ENCODE data around the gene MRPS6. TPM values are rescaled to one million over a fixed set of nuclear protein-coding genes. Genes with fewer than 3 reads are reported as not detected.

The MRPS6 gene
- total and polyA plus RNA-seq, 10 of the 15 experiments (the other 5 are each of a cell fraction or from before 2014, with no cell fraction given) = 32.5 to 232 (median 90.3) TPM

DNA sequence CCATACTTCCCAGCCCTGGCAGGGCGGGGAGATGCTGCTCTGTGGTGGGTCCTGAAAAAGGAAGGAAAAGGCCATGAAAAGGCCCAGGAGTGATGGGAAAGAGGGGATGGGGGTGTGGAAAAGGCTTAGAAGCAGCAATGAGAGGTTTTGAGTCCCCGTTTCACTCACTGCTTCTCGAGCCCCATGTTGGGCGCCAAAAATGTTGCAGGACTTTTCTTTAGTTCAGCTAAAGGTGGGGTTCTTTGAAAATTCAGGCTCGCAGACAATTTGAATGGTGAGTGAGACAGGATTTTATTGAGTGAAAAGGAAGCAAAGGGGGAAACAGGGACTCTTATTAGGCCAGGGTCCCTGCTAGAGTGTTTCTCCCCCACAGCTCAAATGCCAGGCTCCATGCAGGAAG is 93.1 kb downstream of the MRPS6 start:
- no peaks in the 10 kb centered on the region for H3K4me1 ChIP-seq (ENCODE audit: control insufficient read depth, insufficient read depth, low read length)
- DNase-seq (ENCODE audit: low read depth, low spot score) (no peak), ATAC-seq (no peak), FAIRE-seq (no peak)
- H3K79me2 ChIP-seq (ENCODE audit: control insufficient read depth, insufficient read depth, low read length) = no peaks in the 10 kb centered on the region
- H2AFZ ChIP-seq (ENCODE audit: control insufficient read depth, low read depth, low read length) = no peak overlapping the region
- H3K9me3 ChIP-seq (replicated peaks; ENCODE audit: control insufficient read depth, insufficient read depth, low read length) = peaks cover 8% of the 10 kb centered on the region; the same call in 2 of the 3 replicates
- H4K20me1 ChIP-seq (ENCODE audit: control insufficient read depth, insufficient read depth) = no peaks in the 10 kb centered on the region
- H3K27ac ChIP-seq (ENCODE audit: control insufficient read depth, insufficient read depth) = no peak overlapping the region
- H3K36me3 ChIP-seq (ENCODE audit: control insufficient read depth in 2 of 2, insufficient read depth in 2 of 2, low read length in 1 of 2) = no peaks in the 10 kb centered on the region
- H3K4me3 ChIP-seq = no peak overlapping the region
- POLR2A ChIA-PET = no interaction called here
- H3K27me3 ChIP-seq (replicated peaks in 1 of 2; ENCODE audit: control insufficient read depth in 2 of 2, insufficient read depth in 2 of 2, low read length in 1 of 2) = no peaks in the 10 kb centered on the region
- TF ChIP-seq RFX5 (IDR thresholded peaks at IDR 0.05; ENCODE audit: low read depth, low read length) (no peak), CBX5 (IDR thresholded peaks at IDR 0.05; ENCODE audit: low read depth) (peak; percentile 96)
- H3K4me2 ChIP-seq (ENCODE audit: control insufficient read depth, insufficient read depth) = no peak overlapping the region
- no peak overlapping the region for H3K9ac ChIP-seq (ENCODE audit: control insufficient read depth, insufficient read depth, low read length)
- WGBS (ENCODE audit: insufficient coverage, insufficient replicate concordance, low lambda C conversion rate, missing lambda C conversion rate) = 52% methylated on average over 5 of the region's 5 CpGs
- CTCF ChIA-PET = no interaction called here
- SMC1A ChIA-PET (ENCODE audit: uncharacterized antibody, unreplicated experiment) = no interaction called here
- in situ Hi-C loops (cut with MboI) = no loop called here
- RAD21 ChIA-PET (ENCODE audit: unreplicated experiment) = no interaction called here
- intact Hi-C loops (cut with micrococcal nuclease; ENCODE audit: unreplicated experiment) = no loop called here
- no TSS peak for BruUV-seq (replicated peaks)

DNA sequence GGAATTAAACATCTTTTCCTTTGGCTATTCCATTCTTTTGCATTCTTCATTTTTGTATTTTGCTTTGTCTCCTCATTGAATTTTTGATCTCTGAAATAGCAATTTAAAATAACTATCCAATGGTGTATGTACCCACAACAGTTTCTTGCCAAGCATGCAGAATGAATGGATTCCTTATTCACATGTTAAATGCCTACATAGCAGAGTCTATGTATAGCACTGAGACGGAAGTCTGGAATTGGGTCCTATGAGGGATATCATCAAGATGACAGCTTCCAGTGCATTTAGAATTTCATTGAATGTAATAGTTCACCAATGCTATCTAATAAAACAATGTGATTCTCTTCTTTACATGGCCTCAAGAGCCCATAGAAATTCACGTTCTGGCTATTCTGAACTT is 97.5 kb downstream of the MRPS6 start:
- Histone ChIP-seq H3K36me3 (ENCODE audit: control insufficient read depth in 2 of 2, insufficient read depth in 2 of 2, low read length in 1 of 2) (no peaks in the 10 kb centered on the region), H3K9me3 (replicated peaks; ENCODE audit: control insufficient read depth, insufficient read depth, low read length) (peaks cover 5% of the 10 kb centered on the region; the same call in 2 of the 3 replicates), H3K79me2 (ENCODE audit: control insufficient read depth, insufficient read depth, low read length) (no peaks in the 10 kb centered on the region), H3K4me3 (no peak overlapping the region), H3K27me3 (replicated peaks in 1 of 2; ENCODE audit: control insufficient read depth in 2 of 2, insufficient read depth in 2 of 2, low read length in 1 of 2) (no peaks in the 10 kb centered on the region), H2AFZ (ENCODE audit: control insufficient read depth, low read depth, low read length) (no peak overlapping the region), H3K9ac (ENCODE audit: control insufficient read depth, insufficient read depth, low read length) (no peak overlapping the region), H3K4me1 (ENCODE audit: control insufficient read depth, insufficient read depth, low read length) (no peaks in the 10 kb centered on the region), H4K20me1 (ENCODE audit: control insufficient read depth, insufficient read depth) (no peaks in the 10 kb centered on the region), H3K27ac (ENCODE audit: control insufficient read depth, insufficient read depth) (no peak overlapping the region), H3K4me2 (ENCODE audit: control insufficient read depth, insufficient read depth) (no peak overlapping the region)
- TF ChIP-seq RFX5 (IDR thresholded peaks at IDR 0.05; ENCODE audit: low read depth, low read length) = no peak
- no peak for TF ChIP-seq RCOR1 (conservative IDR thresholded peaks at IDR 0.05; ENCODE audit: low read depth, low read length)
- TF ChIP-seq, protein P1, sequence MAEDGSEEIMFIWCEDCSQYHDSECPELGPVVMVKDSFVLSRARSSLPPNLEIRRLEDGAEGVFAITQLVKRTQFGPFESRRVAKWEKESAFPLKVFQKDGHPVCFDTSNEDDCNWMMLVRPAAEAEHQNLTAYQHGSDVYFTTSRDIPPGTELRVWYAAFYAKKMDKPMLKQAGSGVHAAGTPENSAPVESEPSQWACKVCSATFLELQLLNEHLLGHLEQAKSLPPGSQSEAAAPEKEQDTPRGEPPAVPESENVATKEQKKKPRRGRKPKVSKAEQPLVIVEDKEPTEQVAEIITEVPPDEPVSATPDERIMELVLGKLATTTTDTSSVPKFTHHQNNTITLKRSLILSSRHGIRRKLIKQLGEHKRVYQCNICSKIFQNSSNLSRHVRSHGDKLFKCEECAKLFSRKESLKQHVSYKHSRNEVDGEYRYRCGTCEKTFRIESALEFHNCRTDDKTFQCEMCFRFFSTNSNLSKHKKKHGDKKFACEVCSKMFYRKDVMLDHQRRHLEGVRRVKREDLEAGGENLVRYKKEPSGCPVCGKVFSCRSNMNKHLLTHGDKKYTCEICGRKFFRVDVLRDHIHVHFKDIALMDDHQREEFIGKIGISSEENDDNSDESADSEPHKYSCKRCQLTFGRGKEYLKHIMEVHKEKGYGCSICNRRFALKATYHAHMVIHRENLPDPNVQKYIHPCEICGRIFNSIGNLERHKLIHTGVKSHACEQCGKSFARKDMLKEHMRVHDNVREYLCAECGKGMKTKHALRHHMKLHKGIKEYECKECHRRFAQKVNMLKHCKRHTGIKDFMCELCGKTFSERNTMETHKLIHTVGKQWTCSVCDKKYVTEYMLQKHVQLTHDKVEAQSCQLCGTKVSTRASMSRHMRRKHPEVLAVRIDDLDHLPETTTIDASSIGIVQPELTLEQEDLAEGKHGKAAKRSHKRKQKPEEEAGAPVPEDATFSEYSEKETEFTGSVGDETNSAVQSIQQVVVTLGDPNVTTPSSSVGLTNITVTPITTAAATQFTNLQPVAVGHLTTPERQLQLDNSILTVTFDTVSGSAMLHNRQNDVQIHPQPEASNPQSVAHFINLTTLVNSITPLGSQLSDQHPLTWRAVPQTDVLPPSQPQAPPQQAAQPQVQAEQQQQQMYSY (CRISPR knock-in tag; IDR thresholded peaks at IDR 0.05) = no peak
- TF ChIP-seq BRCA1 (IDR thresholded peaks at IDR 0.05; ENCODE audit: low read depth, low read length) = no peak
- TF ChIP-seq SP1 (IDR thresholded peaks at IDR 0.05; ENCODE audit: low read depth, low read length) = no peak
- no peak for TF ChIP-seq KDM1A (IDR thresholded peaks at IDR 0.05; ENCODE audit: borderline replicate concordance)
- TF ChIP-seq PML (IDR thresholded peaks at IDR 0.05; ENCODE audit: low read length) = no peak
- FAIRE-seq (no peak), DNase-seq (ENCODE audit: low read depth, low spot score) (no peak), ATAC-seq (no peak)
- 48% methylated on average over 2 of the region's 2 CpGs for WGBS (ENCODE audit: insufficient coverage, insufficient replicate concordance, low lambda C conversion rate, missing lambda C conversion rate)
- POLR2A ChIA-PET = no interaction called here
- SMC1A ChIA-PET (ENCODE audit: uncharacterized antibody, unreplicated experiment) = interaction anchor here (1.3 kb wide), 1 partner anchor 34 kb away, joined by 4 read pairs; no protein-coding TSS in a partner anchor
- in situ Hi-C loops (cut with MboI) (no loop called here), intact Hi-C loops (cut with micrococcal nuclease; ENCODE audit: unreplicated experiment) (no loop called here)
- BruUV-seq (replicated peaks) = no TSS peak
- CTCF ChIA-PET = no interaction called here
- RAD21 ChIA-PET (ENCODE audit: unreplicated experiment) = no interaction called here

All from GM12878 (cell line).